ENCODE data around the gene SPINK5.
"Not testable (repeated sequence)": the region's sequence is repeated elsewhere in the genome, so short reads cannot be mapped to it uniquely, and the experiment has no call there.

SPINK5 gene, protein sequence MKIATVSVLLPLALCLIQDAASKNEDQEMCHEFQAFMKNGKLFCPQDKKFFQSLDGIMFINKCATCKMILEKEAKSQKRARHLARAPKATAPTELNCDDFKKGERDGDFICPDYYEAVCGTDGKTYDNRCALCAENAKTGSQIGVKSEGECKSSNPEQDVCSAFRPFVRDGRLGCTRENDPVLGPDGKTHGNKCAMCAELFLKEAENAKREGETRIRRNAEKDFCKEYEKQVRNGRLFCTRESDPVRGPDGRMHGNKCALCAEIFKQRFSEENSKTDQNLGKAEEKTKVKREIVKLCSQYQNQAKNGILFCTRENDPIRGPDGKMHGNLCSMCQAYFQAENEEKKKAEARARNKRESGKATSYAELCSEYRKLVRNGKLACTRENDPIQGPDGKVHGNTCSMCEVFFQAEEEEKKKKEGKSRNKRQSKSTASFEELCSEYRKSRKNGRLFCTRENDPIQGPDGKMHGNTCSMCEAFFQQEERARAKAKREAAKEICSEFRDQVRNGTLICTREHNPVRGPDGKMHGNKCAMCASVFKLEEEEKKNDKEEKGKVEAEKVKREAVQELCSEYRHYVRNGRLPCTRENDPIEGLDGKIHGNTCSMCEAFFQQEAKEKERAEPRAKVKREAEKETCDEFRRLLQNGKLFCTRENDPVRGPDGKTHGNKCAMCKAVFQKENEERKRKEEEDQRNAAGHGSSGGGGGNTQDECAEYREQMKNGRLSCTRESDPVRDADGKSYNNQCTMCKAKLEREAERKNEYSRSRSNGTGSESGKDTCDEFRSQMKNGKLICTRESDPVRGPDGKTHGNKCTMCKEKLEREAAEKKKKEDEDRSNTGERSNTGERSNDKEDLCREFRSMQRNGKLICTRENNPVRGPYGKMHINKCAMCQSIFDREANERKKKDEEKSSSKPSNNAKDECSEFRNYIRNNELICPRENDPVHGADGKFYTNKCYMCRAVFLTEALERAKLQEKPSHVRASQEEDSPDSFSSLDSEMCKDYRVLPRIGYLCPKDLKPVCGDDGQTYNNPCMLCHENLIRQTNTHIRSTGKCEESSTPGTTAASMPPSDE

DNA sequence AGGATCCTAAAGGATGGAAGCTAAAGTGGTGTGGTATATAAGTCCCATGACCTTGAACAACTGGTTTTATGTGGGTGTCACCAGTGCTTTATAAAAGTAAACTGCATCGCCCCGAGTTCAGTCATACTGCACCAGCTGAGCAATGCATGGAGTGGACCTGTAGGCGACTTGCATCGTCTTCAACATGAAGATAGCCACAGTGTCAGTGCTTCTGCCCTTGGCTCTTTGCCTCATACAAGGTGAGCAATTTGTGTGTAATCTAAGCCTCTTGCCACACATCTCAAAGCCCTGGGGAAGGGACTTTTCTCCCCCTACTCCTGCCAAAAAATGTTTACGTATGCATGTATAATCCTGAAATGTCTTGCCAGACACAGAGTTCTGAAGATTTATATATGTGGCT, at the start of gene SPINK5:
TSS of gene SPINK5 (plus strand) at position 120 of the 400 bp plus-strand sequence. CDS start at position 185, 65 bp downstream.
- DNase-seq (ENCODE audit: low spot score) = no peak

DNA sequence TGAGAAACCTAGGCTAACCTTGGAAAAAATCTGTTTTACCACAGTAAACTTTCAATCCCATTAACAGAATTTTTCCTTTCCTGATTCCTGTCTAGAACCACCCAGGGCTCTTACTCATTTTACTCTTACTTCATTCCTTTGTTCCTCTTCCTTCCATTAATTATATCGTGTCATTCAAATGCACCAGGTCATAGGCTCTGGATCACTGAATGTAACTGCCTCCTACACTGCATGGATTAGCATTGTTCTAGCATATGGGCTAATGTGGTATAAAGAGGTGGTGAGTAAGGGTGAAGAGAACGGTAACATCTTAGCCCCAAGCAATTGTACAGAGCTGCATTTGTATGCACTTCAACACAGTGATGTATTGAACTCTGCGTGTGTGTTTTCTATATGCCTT, 49.5 kb upstream of the SPINK5 start:
- no peak for DNase-seq (ENCODE audit: low spot score)

DNA sequence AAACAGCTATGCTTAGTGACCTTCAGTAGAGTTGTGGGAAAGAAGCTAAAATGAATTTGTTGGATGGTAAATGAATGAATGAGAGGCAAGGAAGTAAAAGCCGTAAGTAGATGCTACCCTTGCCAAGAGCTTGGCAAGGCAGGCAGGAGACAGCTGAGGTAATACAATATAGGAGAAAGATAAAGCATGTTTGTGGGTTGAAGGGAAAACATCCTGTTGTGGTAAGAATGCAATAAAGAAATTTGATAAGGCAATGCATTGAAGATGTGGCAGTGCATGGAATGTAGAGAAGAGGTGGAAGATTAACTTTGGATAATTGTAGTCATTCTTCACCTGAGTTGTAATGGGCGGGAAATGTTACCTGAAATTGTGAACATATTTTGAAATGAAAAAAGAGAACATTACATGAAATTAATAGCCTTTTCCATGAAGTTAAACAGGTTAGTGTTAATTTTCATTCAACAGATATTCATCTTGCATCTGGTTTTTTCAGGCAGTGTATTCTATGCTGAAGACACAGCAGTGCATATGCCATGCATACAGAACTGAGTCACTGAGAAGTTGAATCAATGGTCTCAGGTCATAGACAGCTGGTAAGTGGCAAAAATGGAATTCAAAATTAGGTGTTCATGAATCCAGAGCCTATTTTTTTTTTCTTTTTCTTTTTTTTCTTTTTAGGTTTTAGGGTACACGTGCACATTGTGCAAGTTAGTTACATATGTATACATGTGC, 43.4 kb upstream of the SPINK5 start:
- no peak for DNase-seq (ENCODE audit: low spot score)

DNA sequence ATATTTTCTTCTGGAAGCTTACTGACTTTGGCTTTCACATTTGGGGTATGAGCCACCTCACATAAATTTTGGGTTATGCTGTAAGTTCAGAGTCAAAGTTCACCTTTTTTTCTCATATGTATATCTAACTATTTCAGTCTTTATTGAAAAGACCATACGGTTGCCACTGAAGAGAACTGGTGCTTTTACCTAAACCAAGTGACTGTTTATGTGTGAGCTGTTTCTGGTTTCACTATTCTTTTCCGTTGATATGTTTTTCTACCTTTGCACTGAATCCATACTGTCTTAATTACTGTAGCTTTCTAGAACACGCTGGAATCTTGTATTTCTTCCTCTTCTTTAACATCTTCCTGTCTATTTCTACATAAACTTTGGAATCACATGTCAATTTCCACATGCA, 36.3 kb upstream of the SPINK5 start:
- no peak for DNase-seq (ENCODE audit: low spot score)

DNA sequence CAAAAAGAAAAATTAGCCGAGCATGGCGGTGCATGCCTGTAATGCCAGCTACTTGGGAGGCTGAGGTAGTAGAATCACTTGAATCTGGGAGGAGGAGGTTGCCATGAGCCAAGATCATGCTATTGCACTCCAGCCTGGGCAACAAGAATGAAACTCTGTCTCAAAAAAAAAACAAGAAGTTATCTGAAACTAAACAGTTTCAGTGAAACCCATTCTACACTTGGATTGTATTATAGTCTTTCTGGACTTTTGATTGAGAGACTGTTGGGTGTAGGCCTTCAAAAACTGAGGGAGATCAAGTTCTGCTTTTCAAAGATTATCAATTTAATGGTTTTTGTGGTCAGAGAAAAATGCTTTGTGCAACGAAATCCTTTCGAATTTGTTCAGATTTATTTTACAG, 34.6 kb upstream of the SPINK5 start:
- DNase-seq (ENCODE audit: low spot score) = no peak

DNA sequence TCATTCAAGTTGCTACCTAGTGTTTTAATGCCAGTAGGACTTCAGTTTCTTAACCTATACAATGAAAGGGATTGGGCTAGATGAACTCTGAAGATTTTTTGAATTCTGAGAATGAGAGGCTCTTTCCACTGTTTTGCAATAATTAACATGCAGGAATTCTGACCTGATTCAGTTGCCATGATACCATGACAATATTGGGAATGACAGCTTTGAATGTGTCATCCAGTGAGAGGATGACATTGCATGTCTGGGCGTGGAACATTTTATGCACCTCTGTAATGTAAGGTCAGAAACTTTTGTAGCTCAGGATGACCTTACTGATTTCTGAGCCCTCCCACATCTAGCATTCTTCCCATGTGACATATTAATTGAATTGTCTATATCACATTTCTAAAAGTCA, 30.6 kb upstream of the SPINK5 start:
- no peak for DNase-seq (ENCODE audit: low spot score)

DNA sequence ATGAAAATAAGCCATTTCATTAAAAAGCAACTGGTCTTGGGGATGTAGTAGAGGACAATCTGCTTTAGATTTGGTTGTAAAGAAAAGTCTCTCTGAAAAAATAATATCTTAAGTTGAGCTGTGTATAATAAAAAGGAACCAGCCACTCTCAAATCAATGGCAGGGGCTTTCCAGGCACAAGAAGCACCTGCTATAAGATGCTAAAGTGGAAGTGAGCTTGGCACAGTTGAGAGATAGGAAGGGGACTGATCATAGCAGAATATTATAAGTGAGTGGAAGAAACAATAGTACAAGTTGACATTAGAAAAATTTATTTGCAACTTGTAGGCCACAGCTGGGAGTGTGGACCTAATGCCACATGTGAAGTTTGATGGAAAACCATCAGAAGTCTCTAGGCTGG, 28.1 kb upstream of the SPINK5 start:
- no peak for DNase-seq (ENCODE audit: low spot score)

DNA sequence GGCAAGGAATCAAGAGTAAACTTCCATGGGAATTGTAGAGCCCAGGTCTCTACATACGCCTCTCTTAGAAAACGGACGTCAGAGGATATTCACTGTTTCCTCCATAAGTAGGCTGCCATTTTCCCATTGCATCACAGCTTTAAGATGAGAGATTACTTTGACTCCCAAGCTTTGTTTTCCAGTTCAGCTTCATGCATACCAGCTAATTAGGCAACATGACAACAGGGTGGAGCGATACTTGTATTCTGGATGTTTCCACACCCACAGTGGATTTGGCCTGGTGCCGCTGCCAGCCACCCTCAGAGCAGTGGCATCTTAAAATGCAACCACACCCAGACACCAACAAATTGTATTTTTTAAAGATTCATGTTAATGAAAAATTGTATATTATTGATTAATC, 20.9 kb upstream of the SPINK5 start:
- DNase-seq (ENCODE audit: low spot score) = no peak

DNA sequence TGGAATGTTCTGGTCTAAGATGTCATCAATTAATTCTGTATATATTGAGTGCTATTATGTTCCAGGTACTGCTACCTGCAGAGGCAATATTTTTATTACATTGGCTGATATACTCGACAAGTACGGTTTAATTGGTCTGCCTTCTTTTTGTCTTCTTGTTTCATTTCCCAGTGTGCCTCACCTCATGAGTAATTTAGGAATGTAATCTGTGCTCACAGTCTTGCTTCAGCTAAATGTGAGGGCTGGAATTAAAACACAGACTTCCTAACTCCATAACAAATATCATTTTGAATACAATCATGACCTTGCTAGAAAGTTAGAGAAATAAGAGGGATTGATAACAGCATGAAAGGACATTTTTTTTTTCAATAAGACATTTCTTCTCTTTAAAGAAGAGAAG, 20.1 kb upstream of the SPINK5 start:
- DNase-seq (ENCODE audit: low spot score) = no peak

DNA sequence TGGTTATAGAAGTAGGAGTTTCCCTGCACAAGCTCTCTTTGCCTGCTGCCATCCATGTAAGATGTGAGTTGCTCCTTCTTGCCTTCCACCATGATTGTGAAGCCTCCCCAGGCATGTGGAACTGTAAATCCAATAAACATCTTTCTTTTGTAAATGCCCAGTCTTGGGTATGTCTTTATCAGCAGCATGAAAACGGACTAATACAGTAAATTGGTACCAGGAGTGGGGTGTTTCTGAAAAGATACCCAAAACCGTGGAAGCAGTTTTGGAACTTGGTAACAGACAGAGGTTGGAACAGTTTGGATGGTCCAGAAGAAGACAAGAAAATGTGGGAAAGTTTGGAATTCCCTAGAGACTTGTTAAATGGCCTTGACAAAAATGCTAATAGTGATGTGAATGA, 8.6 kb upstream of the SPINK5 start:
- DNase-seq (ENCODE audit: low spot score) = not testable (repeated sequence)

DNA sequence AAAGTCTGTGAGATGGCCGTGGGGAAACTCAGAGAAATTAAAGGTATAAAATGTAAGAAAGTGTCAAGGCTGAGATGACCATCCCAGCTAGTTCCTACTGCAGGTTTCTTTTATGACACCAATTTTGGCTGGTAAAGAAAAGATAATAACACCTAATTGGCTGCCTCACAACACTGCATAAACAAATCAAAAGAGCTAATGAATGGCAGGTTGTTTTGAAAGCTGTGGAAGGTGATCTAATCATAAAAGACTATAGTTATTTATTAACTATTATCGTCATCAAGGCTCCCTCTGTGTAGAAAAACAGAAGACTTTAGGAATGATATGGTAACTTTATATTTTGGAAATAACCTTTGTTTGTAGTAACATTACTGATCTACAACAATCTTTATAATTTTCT, 3.5 kb upstream of the SPINK5 start:
- DNase-seq (ENCODE audit: low spot score) = no peak

DNA sequence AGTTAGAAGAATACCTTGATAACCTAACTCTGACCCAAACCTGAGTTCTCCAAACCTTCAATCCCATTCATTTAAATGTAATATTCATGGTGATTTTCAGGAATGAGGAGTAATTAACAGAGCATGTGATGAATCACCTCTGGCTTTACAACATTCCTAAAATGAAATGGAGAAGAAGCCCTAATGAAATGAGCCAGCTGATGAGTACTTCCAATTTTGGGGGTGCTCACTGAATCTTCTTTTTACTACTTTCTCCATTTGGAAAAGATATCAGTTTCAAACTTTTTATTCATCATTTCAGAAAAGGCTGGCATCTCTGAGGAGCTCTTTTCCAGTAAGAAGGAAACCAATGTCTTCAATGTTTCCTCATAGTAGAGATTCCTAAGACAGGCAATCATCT, 2.9 kb upstream of the SPINK5 start:
- DNase-seq (ENCODE audit: low spot score) = no peak

DNA sequence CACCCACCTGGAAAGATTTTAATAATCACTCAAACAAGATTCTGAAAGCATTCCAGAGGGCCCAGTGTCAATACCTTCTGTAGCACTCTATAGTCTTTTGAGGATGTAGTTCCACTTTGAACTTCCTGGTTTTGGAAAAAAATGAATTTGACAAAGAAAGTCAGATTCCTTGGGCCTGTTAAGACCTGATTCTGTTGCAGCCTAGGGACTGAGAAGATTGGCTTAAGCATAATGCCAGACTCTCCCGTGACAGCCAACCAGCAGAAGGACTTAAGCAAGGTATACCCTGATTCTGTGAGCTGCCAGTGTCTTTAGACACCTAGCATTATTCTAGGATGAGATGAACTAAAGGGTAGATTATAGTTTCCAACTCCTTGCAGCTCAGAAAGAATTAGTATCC, 6.8 kb downstream of the SPINK5 start:
- DNase-seq (ENCODE audit: low spot score) = no peak

DNA sequence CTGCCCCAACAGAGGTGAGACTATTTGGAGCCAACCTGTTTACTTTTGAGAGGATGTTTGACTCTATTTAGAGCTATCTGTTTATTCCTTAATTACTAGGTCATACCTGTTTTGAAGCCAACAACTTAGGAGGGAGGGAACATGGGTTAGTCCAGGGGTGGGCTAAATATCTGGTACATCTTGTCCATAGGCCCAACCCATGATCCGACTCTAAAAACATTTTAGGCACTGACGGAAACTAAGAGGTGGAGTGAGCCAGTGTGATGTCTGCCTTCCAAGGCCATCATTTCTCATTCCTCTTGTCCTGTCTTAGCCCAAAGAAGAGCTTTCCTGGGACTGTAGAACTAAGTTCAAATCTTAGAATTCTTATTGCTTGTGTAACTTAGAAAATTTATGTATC, 8.4 kb downstream of the SPINK5 start:
- no peak for DNase-seq (ENCODE audit: low spot score)

DNA sequence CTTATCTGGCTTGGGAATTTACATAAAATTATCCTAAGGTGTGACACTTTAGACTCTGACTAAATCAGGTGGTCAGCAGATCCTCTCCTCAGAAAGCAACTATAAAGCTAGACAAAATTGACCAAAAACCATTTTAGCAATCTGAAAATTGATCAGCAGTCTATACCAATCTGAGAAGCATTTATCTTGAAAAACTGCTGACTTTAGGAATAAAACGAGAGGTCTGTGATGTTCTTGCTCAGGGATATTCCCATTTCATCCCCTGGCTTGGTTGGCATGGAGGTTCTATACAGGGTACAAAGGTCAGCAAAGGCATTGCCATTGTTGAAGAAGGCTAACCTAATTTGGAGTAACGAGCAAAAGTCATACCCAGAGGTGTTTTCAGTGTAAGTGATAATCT, 11.7 kb downstream of the SPINK5 start:
- no peak for DNase-seq (ENCODE audit: low spot score)

DNA sequence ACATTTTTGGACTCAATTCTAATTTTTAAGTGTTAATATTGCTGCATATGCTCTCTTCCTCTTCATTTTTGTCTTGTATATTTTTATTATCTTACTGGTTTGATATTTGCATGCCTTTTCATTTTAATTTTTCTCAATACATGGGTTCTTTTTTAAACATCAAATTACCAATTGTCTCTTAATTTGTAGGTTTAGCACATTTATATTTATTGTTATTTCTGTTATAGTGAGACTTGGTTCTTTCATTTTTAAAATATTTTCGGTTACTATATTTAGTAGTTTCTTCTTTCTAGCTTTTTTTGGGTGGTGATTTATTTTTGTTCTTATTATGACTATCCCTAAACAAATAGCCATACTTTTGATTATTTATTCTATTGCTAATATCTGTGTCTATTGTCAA, 19.4 kb downstream of the SPINK5 start:
- no peak for DNase-seq (ENCODE audit: low spot score)

DNA sequence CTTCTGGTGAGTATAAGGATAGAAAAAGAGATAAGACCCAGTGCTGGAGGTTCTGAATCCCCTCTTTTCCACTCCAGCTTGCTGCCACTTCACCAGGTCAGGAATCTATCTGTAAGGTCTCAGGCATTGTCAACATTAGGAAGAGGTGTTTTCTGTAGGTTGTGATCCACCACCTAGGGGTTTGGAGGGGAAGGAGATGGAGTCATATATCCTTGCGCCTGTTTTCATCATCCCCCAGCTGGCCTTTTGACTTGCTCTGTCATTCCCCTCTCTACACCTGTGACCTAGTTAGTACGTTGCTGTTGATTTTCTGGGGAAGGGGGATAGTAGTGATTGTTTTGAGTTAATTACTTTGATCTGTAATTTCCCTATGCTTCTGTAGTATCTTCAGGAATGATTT, 20.5 kb downstream of the SPINK5 start:
- no peak for DNase-seq (ENCODE audit: low spot score)

DNA sequence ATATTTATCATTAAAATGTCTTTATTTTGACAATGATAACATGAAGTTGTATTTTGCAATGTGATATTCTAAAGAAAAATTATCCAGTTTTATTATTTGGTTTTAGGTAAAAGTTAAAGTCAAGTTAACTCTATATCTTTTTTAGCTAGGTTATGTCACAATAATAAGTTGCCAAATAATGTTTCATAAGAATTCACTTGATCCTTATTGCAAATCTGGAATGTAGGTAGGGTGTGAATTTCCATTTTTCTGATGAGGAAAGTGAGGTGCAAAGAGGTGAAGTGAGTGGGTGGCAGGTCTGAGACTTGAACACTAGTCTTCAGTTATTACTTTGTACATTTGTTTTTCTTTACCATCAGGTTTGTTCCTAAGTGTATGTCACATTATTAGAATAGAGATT, 21.5 kb downstream of the SPINK5 start:
- DNase-seq (ENCODE audit: low spot score) = no peak

DNA sequence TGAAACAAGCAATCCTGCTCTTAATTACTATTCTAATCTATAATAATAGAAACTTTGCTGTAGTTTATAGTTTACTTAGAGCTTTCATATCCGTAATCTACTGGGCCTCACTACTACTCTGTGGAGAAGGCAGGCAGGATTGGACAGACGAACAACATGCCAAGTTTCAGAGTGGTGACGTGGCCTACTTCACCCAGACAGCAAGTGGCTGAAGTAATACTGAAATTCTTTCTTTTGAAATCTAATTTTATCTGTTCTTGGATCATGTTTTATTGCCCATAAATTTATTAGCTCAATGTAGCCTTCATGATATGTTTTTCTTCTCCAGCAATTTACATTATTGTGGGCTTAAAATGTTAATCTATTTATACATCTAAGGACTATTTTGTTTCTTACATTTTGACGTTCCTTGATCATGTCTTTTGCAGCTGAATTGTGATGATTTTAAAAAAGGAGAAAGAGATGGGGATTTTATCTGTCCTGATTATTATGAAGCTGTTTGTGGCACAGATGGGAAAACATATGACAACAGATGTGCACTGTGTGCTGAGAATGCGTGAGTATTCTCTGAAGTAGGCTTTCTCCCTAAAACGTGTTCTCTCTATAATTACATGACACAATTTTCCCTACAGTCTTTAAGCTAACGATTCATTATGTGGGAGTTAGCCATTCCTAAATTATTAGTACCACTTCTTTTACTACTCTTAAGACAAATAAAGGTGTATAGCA, 22.4 kb downstream of the SPINK5 start:
- no peak for DNase-seq (ENCODE audit: low spot score)

DNA sequence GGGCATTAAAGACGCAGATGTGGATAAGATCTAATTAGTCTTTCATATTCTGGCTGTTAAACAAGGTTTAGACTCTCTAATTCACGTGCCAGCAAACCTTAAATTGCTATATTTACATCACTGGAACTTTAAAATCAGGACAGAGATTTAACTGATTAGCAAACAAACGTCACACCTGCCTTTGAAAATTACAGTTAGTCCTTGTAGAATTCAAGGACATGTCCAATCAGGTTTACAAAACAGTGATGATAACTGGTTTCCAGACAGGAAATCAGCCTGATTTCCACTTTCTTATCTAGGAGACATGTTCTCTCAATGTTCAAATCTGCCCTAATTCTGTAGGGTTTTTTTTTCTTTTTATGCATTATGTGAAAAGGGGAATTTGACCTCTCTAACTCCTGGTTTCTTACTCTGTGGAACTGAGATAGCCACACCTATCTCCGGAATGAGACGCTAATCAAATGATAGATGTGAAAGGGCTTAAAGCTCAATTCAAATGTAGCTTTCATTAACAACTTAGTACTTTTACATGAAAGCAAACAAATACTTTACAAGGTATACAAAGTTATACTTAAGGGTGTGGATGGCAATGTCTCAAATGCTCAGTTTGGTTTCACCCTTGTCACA, 26.5 kb downstream of the SPINK5 start:
- DNase-seq (ENCODE audit: low spot score) = no peak

DNA sequence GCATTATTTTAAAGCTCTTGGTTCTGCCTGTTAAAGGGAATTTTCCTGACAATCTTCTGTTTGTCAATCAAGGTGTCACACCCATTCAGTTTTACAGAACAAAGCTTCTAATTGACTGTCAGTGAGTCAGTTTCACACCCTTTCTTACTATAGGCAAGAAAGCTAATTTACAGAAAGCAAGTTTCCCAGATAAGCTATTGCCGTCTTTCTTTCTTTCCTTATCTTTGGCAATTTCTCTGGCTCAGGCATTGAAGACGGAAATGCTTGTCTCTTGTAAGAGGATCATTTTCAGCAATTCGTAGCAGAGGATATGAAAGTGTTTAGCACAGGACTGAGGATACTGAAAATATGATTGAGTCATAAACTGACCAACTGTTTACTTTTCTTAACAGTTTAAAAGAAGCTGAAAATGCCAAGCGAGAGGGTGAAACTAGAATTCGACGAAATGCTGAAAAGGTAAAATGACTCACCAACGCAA, 27.0 kb downstream of the SPINK5 start:
- DNase-seq (ENCODE audit: low spot score) = no peak

Data from pons (tissue), 1 donor.